ENCODE data around the gene AHSG. TPM values are rescaled to one million over a fixed set of nuclear protein-coding genes. Genes with fewer than 3 reads are reported as not detected.

The AHSG gene
- total RNA-seq, 1 experiment from 2014 or later, result 1.6 TPM

GRCh38 chr3:186619787-186620212, 6.9 kb downstream of the AHSG start:
- no peak for DNase-seq (ENCODE audit: low read depth, low spot score)
- CTCF ChIA-PET, result no interaction called here
- ATAC-seq, result no peak
- no peak overlapping the region for H2AFZ ChIP-seq (ENCODE audit: low read depth, low read length, poor library complexity, severe bottlenecking)
- no peaks in the 10 kb centered on the region for H3K79me2 ChIP-seq (ENCODE audit: insufficient read depth, low read length)
- POLR2A ChIA-PET, result no interaction called here
- no peaks in the 10 kb centered on the region for H3K36me3 ChIP-seq (ENCODE audit: control insufficient read depth in 1 of 2, insufficient read depth in 2 of 2, low read length in 2 of 2)
- peaks cover 2 to 15% of the 10 kb centered on the region in 2 experiments; a peak in 2 of 4 replicates for H3K4me1 ChIP-seq (ENCODE audit: control insufficient read depth in 1 of 2, insufficient read depth in 2 of 2, low read length in 2 of 2)
- intact Hi-C loops (cut with micrococcal nuclease), result loop anchor here (5.0 kb wide), 1 partner anchor 362 kb away; no protein-coding TSS in a partner anchor
- no peaks in the 10 kb centered on the region for H3K9me3 ChIP-seq (ENCODE audit: control insufficient read depth in 1 of 2, insufficient read depth in 1 of 2, low read depth in 1 of 2, low read length in 2 of 2)
- H4K20me1 ChIP-seq (ENCODE audit: insufficient read depth), result no peaks in the 10 kb centered on the region
- TF ChIP-seq POLR2A (IDR thresholded peaks at IDR 0.05; ENCODE audit: borderline replicate concordance, extremely low read depth, insufficient read depth, insufficient read length), result no peak
- no peak for TF ChIP-seq TCF7L2 (IDR thresholded peaks at IDR 0.05; ENCODE audit: borderline replicate concordance, extremely low read depth, insufficient read depth, insufficient read length)
- TF ChIP-seq RAD21 (IDR thresholded peaks at IDR 0.05; ENCODE audit: low read depth), result no peak
- TF ChIP-seq, protein P1, sequence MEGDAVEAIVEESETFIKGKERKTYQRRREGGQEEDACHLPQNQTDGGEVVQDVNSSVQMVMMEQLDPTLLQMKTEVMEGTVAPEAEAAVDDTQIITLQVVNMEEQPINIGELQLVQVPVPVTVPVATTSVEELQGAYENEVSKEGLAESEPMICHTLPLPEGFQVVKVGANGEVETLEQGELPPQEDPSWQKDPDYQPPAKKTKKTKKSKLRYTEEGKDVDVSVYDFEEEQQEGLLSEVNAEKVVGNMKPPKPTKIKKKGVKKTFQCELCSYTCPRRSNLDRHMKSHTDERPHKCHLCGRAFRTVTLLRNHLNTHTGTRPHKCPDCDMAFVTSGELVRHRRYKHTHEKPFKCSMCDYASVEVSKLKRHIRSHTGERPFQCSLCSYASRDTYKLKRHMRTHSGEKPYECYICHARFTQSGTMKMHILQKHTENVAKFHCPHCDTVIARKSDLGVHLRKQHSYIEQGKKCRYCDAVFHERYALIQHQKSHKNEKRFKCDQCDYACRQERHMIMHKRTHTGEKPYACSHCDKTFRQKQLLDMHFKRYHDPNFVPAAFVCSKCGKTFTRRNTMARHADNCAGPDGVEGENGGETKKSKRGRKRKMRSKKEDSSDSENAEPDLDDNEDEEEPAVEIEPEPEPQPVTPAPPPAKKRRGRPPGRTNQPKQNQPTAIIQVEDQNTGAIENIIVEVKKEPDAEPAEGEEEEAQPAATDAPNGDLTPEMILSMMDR (IDR thresholded peaks at IDR 0.05 in 2 of 3, conservative IDR thresholded peaks at IDR 0.05 in 1 of 3; ENCODE audit: borderline replicate concordance in 1 of 3, insufficient read depth in 1 of 3, low read depth in 2 of 3, low read length in 2 of 3), result no peak
- no peak for TF ChIP-seq ZNF274 (IDR thresholded peaks at IDR 0.05; ENCODE audit: low read depth, low read length)
- no peak for TF ChIP-seq CBX3 (IDR thresholded peaks at IDR 0.05; ENCODE audit: low read depth)
- TF ChIP-seq REST (IDR thresholded peaks at IDR 0.05; ENCODE audit: low read depth), result no peak
- TF ChIP-seq ZFX (IDR thresholded peaks at IDR 0.05), result no peak
- TF ChIP-seq SIN3A (IDR thresholded peaks at IDR 0.05; ENCODE audit: low read depth), result no peak
- TF ChIP-seq, protein P2, sequence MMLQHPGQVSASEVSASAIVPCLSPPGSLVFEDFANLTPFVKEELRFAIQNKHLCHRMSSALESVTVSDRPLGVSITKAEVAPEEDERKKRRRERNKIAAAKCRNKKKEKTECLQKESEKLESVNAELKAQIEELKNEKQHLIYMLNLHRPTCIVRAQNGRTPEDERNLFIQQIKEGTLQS (IDR thresholded peaks at IDR 0.05), result no peak
- TF ChIP-seq MAX (IDR thresholded peaks at IDR 0.05), result no peak
- H3K27me3 ChIP-seq (ENCODE audit: insufficient read depth, low read length), result no peaks in the 10 kb centered on the region
- no peak overlapping the region for H3K4me3 ChIP-seq (replicated peaks in 1 of 2; ENCODE audit: low read depth in 1 of 2, low read length in 2 of 2)
- H3K4me2 ChIP-seq (ENCODE audit: low read length), result no peak overlapping the region
- H3K27ac ChIP-seq (ENCODE audit: low read depth, low read length), result no peak overlapping the region
- RAD21 ChIA-PET (ENCODE audit: low non-redundant PET in 1 of 2, low total read pairs in 2 of 2, uncharacterized antibody in 2 of 2, unreplicated experiment in 2 of 2), result no interaction called here
- no peak overlapping the region for H3K9ac ChIP-seq (ENCODE audit: low read length)
- H3K9me2 ChIP-seq (ENCODE audit: insufficient read depth), result no peaks in the 10 kb centered on the region
- BruUV-seq (replicated peaks), result no TSS peak

All from HCT116 (cell line).